Tibial nerve (tissue), 4 donors: ENCODE measurements around the gene PLEKHO2. TPM values are rescaled to one million over a fixed set of nuclear protein-coding genes. Genes with fewer than 3 reads are reported as not detected.

Experiments
- DNase-seq, 2 donors: peaks; one replicate each; pipeline ENCODE4 v3.0.0-alpha.2; 2019; ENCODE audit warnings: low spot score in 2 of 2
- H3K27ac ChIP-seq, 4 donors: fragments of 200-600 bp; sonication (generic) in 3 of 4; one replicate each; pipeline ENCODE4 v1.5.1; 2017 to 2019; ENCODE audit warnings: mild to moderate bottlenecking in 1 of 4
- H3K27me3 ChIP-seq, 2 donors: fragments of 200-600 bp; sonication (generic) in 1 of 2; one replicate each; pipeline versions ENCODE4 v1.5.1 to v1.6.0; 2017 to 2019
- H3K36me3 ChIP-seq, 3 donors: fragments of 200-600 bp; sonication (generic); one replicate each; pipeline ENCODE4 v1.5.1; 2018 to 2019
- H3K4me1 ChIP-seq, 4 donors: fragments of 200-600 bp; sonication (generic) in 3 of 4; one replicate each; pipeline ENCODE4 v1.5.1; 2017 to 2019
- H3K4me3 ChIP-seq, 4 donors: fragments of 200-600 bp; sonication (generic) in 3 of 4; one replicate each; pipeline ENCODE4 v1.5.1; 2017 to 2019; ENCODE audit warnings: mild to moderate bottlenecking in 1 of 4, moderate library complexity in 1 of 4
- H3K9me3 ChIP-seq, 4 donors: fragments of 200-600 bp; sonication (generic) in 3 of 4; one replicate each; pipeline ENCODE4 v1.5.1; 2017 to 2019
- EP300 ChIP-seq, 2 donors: sonication (generic); formaldehyde crosslinking; IDR thresholded peaks; one replicate each; pipeline ENCODE4 v1.6.1; 2017; ENCODE audit warnings: antibody characterized with exemption in 2 of 2, mild to moderate bottlenecking in 1 of 2
- POLR2A ChIP-seq, 2 donors: fragments of 450-650 bp; IDR thresholded peaks; one replicate each; pipeline ENCODE4 v1.6.1; 2017; ENCODE audit warnings: antibody characterized with exemption in 2 of 2, mild to moderate bottlenecking in 2 of 2, moderate library complexity in 2 of 2
- WGBS, 2 donors: methylation state at CpG; one replicate each; pipeline ENCODE4 v1.1.5; 2018; 5-methylcytosine and 5-hydroxymethylcytosine counted together
- total RNA-seq, 4 donors: library from RNA; depleted of rRNA; stranded (reverse); fragments of >200 nt; gene quantifications; one replicate each; pipeline ENCODE4 v1.1.0, GENCODE V29; 2016
- TF ChIP-seq, protein P1 (sequence below), 5 experiments: fragments of 200-600 bp in 3 of 5; fragments of 450-650 bp in 2 of 5; sonication (generic) in 3 of 5; IDR thresholded peaks; one replicate each; pipeline ENCODE4 v1.5.1; 2016 to 2019; ENCODE audit warnings: antibody characterized with exemption in 5 of 5, mild to moderate bottlenecking in 3 of 5, moderate library complexity in 2 of 5

PLEKHO2 gene
- total RNA-seq, 4 donors from 2014 or later = 40.8 to 69.9 (median 60.2) TPM

DNA sequence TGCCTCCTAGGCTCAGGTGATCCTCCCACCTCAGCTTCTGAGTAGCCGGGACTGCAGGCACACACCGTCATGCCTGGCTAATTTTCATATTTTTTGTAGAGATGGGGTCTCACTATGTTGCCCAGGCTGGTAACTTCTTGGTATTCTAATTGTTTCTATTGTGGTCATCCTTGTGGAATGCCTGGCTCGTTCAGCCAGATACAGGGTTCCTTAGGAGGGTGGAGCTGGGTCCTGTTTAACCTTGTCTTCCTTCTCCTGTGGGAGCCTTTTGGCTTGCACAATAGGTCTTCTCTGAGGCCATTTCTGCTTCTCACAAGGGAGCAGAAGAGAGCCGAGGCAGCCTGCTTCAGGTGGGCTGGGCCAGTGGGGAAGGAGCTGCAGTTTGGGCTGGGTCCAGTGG is 15.7 kb downstream of the PLEKHO2 start:
- DNase-seq = no peak
- H3K27me3 ChIP-seq = no peaks in the 10 kb centered on the region
- H3K9me3 ChIP-seq = no peaks in the 10 kb centered on the region
- WGBS, 2 donors = 39 to 47% methylated on average over 4 of the region's 4 CpGs
- TF ChIP-seq EP300 (IDR thresholded peaks at IDR 0.05) (no peak), POLR2A (IDR thresholded peaks at IDR 0.05) (no peak)
- TF ChIP-seq, protein P1, sequence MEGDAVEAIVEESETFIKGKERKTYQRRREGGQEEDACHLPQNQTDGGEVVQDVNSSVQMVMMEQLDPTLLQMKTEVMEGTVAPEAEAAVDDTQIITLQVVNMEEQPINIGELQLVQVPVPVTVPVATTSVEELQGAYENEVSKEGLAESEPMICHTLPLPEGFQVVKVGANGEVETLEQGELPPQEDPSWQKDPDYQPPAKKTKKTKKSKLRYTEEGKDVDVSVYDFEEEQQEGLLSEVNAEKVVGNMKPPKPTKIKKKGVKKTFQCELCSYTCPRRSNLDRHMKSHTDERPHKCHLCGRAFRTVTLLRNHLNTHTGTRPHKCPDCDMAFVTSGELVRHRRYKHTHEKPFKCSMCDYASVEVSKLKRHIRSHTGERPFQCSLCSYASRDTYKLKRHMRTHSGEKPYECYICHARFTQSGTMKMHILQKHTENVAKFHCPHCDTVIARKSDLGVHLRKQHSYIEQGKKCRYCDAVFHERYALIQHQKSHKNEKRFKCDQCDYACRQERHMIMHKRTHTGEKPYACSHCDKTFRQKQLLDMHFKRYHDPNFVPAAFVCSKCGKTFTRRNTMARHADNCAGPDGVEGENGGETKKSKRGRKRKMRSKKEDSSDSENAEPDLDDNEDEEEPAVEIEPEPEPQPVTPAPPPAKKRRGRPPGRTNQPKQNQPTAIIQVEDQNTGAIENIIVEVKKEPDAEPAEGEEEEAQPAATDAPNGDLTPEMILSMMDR (IDR thresholded peaks at IDR 0.05) = no peak
- peaks cover 0 to 47% (median 7%) of the 10 kb centered on the region in 3 donors for H3K36me3 ChIP-seq
- peak overlapping the region; percentile 77 to 99 (median 84) for H3K27ac ChIP-seq
- H3K4me3 ChIP-seq = no peak overlapping the region
- H3K4me1 ChIP-seq = peaks cover 0 to 100% (median 77%) of the 10 kb centered on the region in 4 donors

DNA sequence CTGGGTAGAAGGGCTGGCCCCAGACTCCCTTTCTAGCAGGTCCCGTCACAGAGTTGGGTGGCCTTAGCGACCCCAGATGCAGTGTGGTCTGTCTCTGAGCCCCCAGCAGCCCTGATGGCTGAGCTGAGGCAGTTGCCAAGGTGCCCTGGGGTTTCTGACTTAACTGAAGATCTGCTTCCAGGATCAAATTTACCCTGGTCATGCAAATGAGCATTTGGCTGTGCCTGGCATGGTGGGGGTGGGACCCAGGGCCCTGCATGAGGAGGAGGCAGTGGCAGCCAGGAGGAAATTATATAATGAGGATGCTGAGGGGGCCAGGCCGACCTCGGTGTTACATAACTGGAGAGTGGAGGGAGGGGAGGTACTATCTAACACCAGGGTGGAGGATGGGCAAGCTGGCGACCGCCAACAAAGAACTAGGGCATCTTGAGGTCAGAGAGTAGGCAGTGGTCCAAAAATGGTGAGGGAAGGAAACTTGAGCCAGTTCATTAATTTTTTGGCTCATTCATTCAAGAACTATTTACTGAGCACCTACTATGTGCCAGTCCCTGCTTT is 16.4 kb downstream of the PLEKHO2 start:
- H3K9me3 ChIP-seq = no peaks in the 10 kb centered on the region
- peaks cover 0 to 51% (median 7%) of the 10 kb centered on the region in 3 donors for H3K36me3 ChIP-seq

DNA sequence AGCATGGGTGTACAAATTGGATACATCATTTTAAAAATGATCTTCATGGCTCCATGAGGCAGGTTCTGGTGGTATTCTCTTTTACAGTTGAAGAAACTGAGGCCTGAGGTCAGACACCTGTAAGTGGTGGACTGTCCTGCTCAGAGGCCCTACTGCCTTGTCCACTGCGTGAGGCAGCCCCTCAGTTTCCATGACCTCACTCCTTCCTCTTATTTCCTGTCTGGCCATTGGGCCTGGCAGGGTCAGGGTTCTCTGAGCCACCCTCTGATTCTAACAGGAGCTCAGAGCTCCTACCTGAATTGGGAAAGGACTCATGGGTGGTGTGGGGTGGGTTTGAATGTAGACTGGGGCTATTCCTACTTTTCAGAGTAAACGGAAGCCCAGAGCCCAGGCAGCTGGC is 17.5 kb downstream of the PLEKHO2 start:
- DNase-seq = no peak
- Histone ChIP-seq H3K4me1 (peaks cover 0 to 92% (median 64%) of the 10 kb centered on the region in 4 donors), H3K4me3 (no peak overlapping the region), H3K36me3 (peaks cover 0 to 54% (median 7%) of the 10 kb centered on the region in 3 donors), H3K27me3 (no peaks in the 10 kb centered on the region), H3K9me3 (no peaks in the 10 kb centered on the region), H3K27ac (peak overlapping the region in 3 of 4 donors; percentile 20 to 99 (median 89))
- 56 to 74% methylated on average over 2 of the region's 2 CpGs for WGBS, 2 donors
- TF ChIP-seq POLR2A (IDR thresholded peaks at IDR 0.05) = no peak
- TF ChIP-seq, protein P1 (IDR thresholded peaks at IDR 0.05) = no peak
- no peak for TF ChIP-seq EP300 (IDR thresholded peaks at IDR 0.05)

More for the DNA sequence above, 16.4 kb downstream of the PLEKHO2 start:
- no peak for DNase-seq
- H3K4me3 ChIP-seq = no peak overlapping the region
- peaks cover 0 to 97% (median 74%) of the 10 kb centered on the region in 4 donors for H3K4me1 ChIP-seq
- TF ChIP-seq POLR2A (IDR thresholded peaks at IDR 0.05) (no peak), EP300 (IDR thresholded peaks at IDR 0.05) (no peak)
- TF ChIP-seq, protein P1 (IDR thresholded peaks at IDR 0.05) = no peak
- peak overlapping the region; percentile 77 to 99 (median 84) for H3K27ac ChIP-seq
- H3K27me3 ChIP-seq = no peaks in the 10 kb centered on the region
- 13 to 29% methylated on average over 4 to 6 of the region's 6 CpGs for WGBS, 2 donors

DNA sequence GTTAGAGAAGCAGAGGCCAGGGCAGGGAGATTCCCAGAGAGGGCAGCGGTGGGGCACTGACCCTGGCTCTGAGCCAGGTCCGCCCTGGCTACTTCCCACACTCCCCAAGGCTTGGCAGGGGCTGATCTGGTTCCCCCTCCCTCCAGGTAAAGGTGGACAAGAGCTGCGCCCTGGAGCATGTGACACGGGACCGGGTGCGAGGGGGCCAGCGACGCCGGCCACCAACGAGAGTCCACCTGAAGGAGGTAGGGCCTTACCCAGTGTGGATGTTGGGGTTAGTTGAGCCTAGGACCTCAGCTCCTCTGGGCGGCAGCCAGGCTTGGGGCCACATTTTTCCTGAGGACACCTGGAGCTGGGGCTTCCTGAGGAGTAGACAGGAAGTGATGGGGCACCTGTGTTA is 19.6 kb downstream of the PLEKHO2 start:
- Histone ChIP-seq H3K4me3 (no peak overlapping the region), H3K36me3 (peaks cover 0 to 60% (median 11%) of the 10 kb centered on the region in 3 donors), H3K27ac (peak overlapping the region in 2 of 4 donors; percentile 89 to 99), H3K27me3 (no peaks in the 10 kb centered on the region), H3K4me1 (peaks cover 0 to 92% (median 60%) of the 10 kb centered on the region in 4 donors), H3K9me3 (no peaks in the 10 kb centered on the region)
- TF ChIP-seq POLR2A (IDR thresholded peaks at IDR 0.05) = no peak
- TF ChIP-seq EP300 (IDR thresholded peaks at IDR 0.05) = no peak
- TF ChIP-seq, protein P1 (IDR thresholded peaks at IDR 0.05) = no peak
- no peak for DNase-seq
- WGBS, 2 donors = 66 to 88% methylated on average over 6 to 11 of the region's 11 CpGs

DNA sequence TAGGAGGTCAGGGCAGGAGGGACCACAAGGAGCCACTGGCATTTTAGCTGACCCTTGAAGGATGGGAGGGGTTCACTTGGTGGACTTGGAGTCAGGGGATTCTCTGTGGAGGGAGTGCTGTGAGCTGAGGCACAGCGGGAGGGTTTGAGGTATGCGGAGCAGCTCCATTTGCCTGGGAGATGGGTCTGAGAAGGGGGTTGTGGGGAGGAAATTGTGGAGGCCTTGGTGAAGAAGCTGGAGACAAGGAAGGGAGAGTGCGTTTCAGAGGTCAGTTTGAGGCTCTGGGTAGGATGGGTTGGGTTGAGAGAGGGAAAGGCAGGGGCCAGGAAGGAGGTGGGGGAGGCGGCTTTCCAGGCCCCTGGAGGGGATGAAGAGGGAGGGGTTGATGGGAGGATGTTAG is 20.2 kb downstream of the PLEKHO2 start:
- peaks cover 0 to 92% (median 60%) of the 10 kb centered on the region in 4 donors for H3K4me1 ChIP-seq
- peaks cover 0 to 65% (median 11%) of the 10 kb centered on the region in 3 donors for H3K36me3 ChIP-seq
- 74 to 80% methylated on average over 4 of the region's 4 CpGs for WGBS, 2 donors
- no peaks in the 10 kb centered on the region for H3K27me3 ChIP-seq
- no peaks in the 10 kb centered on the region for H3K9me3 ChIP-seq
- H3K27ac ChIP-seq = peak overlapping the region in 2 of 4 donors; percentile 46 to 89
- no peak overlapping the region for H3K4me3 ChIP-seq
- TF ChIP-seq, protein P1 (IDR thresholded peaks at IDR 0.05) = no peak
- TF ChIP-seq POLR2A (IDR thresholded peaks at IDR 0.05) (no peak), EP300 (IDR thresholded peaks at IDR 0.05) (no peak)
- no peak for DNase-seq
